ENCODE measurements around the gene DNAH7.
"Not testable (repeated sequence)": the region's sequence is repeated elsewhere in the genome, so short reads cannot be mapped to it uniquely, and the experiment has no call there.

DNAH7 gene

GRCh38 chr2:195967336-195967735 lies 101.3 kb downstream of the DNAH7 start:
- no peak for DNase-seq (ENCODE audit: low spot score)

DNA sequence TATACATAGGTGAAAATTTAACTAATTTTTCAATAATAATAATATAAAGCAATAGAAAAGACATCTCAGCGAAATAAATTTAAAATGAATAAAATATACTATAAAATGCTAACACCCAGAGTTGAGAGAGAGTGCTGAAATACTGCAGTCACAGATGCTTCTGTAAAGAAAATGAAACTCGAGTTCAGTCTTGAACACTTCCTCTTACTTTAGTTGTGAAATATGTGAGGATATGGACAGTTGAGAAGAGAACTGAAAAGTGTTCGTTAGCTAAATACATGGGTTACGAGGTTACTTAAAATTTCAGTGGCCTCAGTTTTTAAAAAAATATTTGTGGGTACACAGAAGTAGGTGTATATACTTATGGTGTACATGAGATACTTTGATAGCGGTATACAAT lies 106.8 kb downstream of the DNAH7 start:
- no peak for DNase-seq (ENCODE audit: low spot score)

DNA sequence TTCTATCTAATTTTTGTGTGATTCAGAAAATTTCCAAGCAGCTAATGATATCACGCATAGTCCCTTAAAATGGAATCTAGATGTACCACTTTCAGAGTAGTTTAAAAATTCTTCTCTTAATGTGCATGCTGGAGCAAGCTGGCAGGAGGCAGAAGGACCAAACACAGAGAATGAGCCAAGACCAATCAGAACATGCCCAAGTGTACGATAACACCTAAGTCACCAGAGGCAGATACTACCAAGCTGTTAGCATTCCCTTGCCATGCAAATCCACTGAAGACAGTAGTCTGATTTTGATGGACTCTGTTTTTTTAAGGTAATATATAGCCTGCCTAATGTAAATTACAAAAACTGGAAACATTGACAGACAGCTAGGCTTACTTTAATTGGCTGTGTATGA lies 109.3 kb downstream of the DNAH7 start:
- DNase-seq (ENCODE audit: low spot score): no peak

GRCh38 chr2:195956725-195957124 lies 111.9 kb downstream of the DNAH7 start:
- no peak for DNase-seq (ENCODE audit: low spot score)

- no peak for DNase-seq (ENCODE audit: low spot score)
Measured at GRCh38 chr2:195945056-195945455, 123.6 kb downstream of the DNAH7 start.

DNA sequence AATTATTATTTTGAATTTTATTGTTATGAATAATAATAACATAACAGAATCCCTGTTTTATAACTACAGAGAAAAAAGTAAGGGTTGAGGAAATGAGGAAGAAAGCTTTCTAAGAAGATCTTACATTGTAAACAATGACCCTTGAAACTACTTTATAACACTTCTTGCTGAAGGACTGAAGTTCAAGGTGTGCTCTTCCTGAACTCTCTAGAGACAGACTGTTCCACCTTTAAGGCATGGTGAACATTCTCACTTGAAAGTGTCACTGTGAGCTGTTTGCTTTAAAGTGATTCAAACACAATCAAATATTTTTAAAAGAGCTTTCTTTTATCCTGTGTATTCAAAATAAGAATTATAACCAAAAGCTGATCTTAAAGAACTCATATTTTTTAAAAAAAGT lies 131.5 kb downstream of the DNAH7 start:
- no peak for DNase-seq (ENCODE audit: low spot score)

DNA sequence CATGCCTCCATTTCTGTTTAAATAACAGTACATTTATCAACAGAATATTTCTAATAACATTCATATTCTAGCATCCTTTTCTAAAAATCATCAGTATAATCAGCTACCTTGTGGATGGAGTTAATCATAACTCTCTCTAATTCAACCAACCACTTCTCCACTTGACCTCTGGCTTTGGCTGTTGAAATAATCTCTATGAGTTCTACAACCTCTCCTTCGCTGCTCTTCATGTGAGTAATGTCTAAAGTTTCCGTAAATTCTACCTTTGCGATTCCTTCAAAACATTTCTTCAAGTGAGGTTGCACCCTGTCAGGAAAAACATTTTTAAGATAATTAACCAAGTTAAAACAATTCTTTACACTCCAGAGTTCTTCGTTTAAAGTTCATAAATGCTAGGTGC lies 134.2 kb downstream of the DNAH7 start:
- no peak for DNase-seq (ENCODE audit: low spot score)

- no peak for DNase-seq (ENCODE audit: low spot score)
Measured at GRCh38 chr2:195929531-195929930, 139.1 kb downstream of the DNAH7 start.

- no peak for DNase-seq (ENCODE audit: low spot score)
Measured at GRCh38 chr2:195925120-195925519, 143.5 kb downstream of the DNAH7 start.

DNA sequence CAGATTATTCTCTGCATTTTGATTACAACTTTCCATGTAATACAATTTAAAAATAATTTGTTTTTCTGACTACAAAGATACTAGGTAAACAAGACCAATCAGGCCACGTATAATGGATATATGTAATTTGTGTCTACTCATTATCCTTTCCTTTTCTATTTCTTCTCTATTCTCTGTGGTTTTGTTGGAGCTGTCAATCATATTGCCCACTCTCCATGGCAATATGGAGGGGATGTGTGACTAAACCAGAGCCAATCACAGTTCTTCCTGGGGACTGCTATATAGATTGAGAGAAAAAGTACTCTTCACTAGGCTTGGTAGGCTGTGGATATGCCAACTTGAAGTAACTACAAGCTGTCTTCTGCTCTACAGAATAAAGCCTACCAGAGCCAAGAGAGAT lies 144.7 kb downstream of the DNAH7 start:
- DNase-seq (ENCODE audit: low spot score): no peak

DNA sequence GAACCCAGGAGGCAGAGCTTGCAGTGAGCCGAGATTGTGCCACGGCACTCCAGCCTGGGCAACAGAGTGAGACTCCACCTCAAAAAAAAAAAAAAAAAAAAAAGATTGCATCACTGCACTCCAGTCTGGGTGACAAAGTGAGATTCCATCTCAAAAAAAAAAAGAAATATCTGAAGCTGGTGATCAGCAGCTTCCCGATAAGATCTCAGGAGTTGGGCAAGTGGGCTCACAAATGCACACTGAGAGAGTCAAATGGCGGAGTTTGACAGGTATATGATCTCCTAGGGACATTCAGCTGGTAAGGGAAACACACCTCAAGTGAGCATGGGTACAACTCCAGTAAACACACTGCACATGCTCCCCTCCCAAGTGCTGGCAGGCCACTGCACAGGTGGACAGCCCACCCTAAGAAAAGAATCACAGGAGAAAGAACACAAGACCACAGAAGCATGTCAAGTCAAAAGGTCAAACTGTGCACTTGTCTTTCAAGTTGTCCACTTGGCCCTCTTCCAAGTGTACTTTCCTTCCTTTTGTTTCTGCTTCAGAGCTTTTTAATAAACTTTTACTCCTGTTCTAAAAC lies 151.5 kb downstream of the DNAH7 start:
- not testable (repeated sequence) for DNase-seq (ENCODE audit: low spot score)

- no peak for DNase-seq (ENCODE audit: low spot score)
Measured at GRCh38 chr2:195912079-195912478, 156.6 kb downstream of the DNAH7 start.

DNA sequence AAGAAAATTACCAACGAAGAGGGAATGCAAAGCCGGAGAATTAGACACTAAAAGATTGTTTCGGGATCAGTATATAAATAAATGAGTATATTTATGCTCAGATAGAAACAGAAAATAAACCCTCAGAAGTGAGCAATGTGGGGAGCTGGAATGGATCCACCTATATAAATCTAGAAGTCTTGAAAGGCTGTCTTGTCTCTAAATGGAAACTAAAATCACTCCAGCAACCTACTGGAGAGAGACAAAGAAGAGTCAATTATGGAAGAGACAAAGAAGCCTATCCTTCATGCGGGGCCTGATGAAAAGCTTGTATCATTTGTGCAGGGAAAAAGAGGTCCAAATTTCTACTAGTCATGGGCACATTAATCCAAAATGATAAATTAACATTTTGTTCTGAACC lies 158.1 kb downstream of the DNAH7 start:
- DNase-seq (ENCODE audit: low spot score): no peak

- no peak for DNase-seq (ENCODE audit: low spot score)
Measured at GRCh38 chr2:195909926-195910325, 158.7 kb downstream of the DNAH7 start.

- DNase-seq (ENCODE audit: low spot score): no peak
Measured at GRCh38 chr2:195907474-195907873, 161.2 kb downstream of the DNAH7 start.

GRCh38 chr2:195903956-195904355 lies 164.7 kb downstream of the DNAH7 start:
- DNase-seq (ENCODE audit: low spot score): no peak

DNA sequence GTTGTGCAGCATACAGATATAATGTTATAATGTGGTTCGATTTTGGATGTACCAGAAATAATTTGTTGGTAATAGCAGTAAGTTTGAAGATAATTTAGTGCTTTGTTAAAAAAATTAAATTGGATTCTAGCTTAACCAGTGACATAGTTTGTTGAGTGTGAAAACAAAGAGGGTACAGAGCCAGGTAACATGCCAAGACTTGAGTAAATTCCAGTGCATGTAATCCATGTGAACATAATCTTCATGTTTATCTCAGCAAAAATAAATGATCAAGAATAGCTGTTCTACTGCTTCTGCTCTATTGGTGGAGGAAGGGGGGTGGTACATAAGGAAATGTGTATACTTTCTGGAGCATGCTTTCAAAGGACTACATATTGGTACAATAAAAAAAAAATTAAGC lies 165.8 kb downstream of the DNAH7 start:
- DNase-seq (ENCODE audit: low spot score): no peak

- no peak for DNase-seq (ENCODE audit: low spot score)
Measured at GRCh38 chr2:195899226-195899625, 169.4 kb downstream of the DNAH7 start.

DNA sequence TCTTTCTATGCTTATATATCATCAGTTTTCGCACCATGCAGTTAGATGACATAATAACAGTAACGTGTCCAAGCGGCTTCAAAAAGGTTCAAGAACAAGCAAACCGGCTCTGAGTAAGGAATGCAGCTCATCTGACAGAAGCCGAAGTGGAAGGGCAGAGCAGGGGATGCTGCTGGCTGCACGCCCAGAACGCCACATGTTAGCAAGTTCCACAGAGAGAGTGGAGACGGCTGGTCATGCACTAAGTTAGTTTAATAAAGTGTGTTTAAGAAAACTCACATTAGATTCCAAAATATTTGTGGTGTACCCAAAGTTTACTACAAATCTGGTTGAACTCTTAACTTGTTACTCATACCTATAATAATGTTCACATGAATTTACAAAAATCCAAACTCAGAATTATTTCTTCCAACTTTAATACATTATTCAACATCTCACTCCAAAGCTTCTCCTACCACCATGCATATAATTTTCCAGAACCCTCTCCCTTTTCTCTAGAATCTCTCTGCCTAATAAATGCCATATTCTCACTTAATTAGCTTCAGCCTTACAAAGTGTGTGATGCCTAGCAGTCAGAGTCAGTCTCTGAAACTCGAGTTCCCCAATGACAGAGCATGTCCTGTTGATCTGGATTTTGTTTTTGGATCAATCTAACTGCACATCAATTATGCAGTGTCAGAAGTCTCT lies 170.0 kb downstream of the DNAH7 start:
- DNase-seq (ENCODE audit: low spot score): peak; percentile 90

DNA sequence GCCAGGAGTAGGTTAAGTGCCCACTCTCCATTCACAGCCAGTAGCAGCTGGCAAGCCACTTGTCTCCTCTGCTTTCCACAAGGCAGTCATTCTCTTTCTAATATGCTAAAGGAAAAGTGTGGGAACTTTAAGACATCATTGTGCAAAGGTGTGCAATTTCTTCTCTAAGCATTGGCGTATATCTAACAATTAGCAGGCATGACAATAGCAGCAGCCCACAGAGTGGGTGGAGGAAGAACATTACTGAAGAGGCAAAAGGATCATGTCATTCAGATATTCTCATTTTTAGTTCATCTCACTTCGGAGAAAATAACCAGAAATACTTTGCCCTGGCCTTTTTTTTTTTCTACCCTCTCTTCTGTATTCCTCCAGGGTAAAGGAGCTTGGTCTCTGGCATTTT lies 177.6 kb downstream of the DNAH7 start:
- DNase-seq (ENCODE audit: low spot score): no peak

DNA sequence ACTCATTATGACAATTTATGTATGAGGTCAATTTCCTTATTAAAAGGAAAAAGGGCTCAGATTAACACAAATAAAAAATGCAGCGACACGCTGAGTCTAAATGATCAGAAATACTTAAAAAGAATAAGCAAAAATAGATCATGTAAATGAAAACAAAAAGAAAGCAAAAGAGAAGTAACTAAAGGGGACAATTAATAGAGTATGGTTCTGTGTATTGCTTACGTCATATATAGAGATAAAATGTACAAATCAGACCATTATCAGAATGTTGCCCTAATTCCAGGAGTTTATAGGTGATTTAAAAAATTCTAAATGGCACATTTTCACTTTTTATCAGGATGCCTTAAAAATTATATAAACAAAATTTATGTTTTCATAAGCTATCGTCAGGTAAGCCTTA lies 189.5 kb downstream of the DNAH7 start:
- no peak for DNase-seq (ENCODE audit: low spot score)

GRCh38 chr2:195871326-195871725 lies 197.3 kb downstream of the DNAH7 start:
- DNase-seq (ENCODE audit: low spot score): no peak

- no peak for DNase-seq (ENCODE audit: low spot score)
Measured at GRCh38 chr2:195864316-195864715, 204.3 kb downstream of the DNAH7 start.

DNA sequence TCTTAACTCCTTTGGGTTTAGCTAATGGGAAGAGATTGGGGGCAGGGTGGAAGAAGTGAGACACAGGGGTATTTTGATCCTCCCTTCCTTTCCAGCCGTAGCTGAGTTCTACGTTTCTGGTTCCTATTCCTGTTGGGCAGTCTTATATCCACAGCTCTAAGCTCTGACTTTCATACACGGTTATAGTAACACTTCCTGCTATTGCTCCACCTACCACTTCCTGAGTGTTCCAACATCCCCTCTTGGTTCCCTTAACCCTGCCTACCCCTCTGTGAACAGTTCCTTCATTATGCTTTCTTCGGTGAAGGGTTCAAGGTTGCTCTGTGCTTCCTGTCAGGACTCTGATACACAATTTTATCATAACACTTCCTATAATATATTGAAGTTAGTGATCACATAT lies 205.1 kb downstream of the DNAH7 start:
- no peak for DNase-seq (ENCODE audit: low spot score)

All from AG08396 (cell line).